ENCODE results near the gene ELOB. TPM values are rescaled to one million over a fixed set of nuclear protein-coding genes. Genes with fewer than 3 reads are reported as not detected.

ELOB gene
- total and polyA plus RNA-seq, 10 of the 15 experiments (the other 5 are each of a cell fraction or from before 2014, with no cell fraction given): 86.9 to 823 (median 263) TPM

- in situ Hi-C loops (cut with MboI) (no loop called here), intact Hi-C loops (cut with micrococcal nuclease; ENCODE audit: unreplicated experiment) (no loop called here)
- SMC1A ChIA-PET (ENCODE audit: uncharacterized antibody, unreplicated experiment): no interaction called here
- no peak overlapping the region for H3K9ac ChIP-seq (ENCODE audit: control insufficient read depth, insufficient read depth, low read length)
- peaks cover 38 to 57% of the 10 kb centered on the region in 2 experiments for H3K36me3 ChIP-seq (ENCODE audit: control insufficient read depth in 2 of 2, insufficient read depth in 2 of 2, low read length in 1 of 2)
- peaks cover 80% of the 10 kb centered on the region for H3K79me2 ChIP-seq (ENCODE audit: control insufficient read depth, insufficient read depth, low read length)
- peaks cover 6% of the 10 kb centered on the region; the same call in 1 of the 2 replicates for H3K4me1 ChIP-seq (ENCODE audit: control insufficient read depth, insufficient read depth, low read length)
- no peaks in the 10 kb centered on the region; the same call in 2 of the 3 replicates for H3K9me3 ChIP-seq (replicated peaks; ENCODE audit: control insufficient read depth, insufficient read depth, low read length)
- no peak overlapping the region for H3K27ac ChIP-seq (ENCODE audit: control insufficient read depth, insufficient read depth)
- BruUV-seq (replicated peaks): no TSS peak
- H4K20me1 ChIP-seq (ENCODE audit: control insufficient read depth, insufficient read depth): peaks cover 29% of the 10 kb centered on the region
- WGBS (ENCODE audit: insufficient coverage, insufficient replicate concordance, low lambda C conversion rate, missing lambda C conversion rate): 98% methylated on average over 11 of the region's 11 CpGs
- no peak overlapping the region for H3K4me3 ChIP-seq
- no peak for ATAC-seq
- peak; percentile 55 for TF ChIP-seq POLR2AphosphoS5 (IDR thresholded peaks at IDR 0.05; ENCODE audit: low read length)
- TF ChIP-seq CTCF (IDR thresholded peaks at IDR 0.05 in 2 of 3, conservative IDR thresholded peaks at IDR 0.05 in 1 of 3; ENCODE audit: control insufficient read depth in 2 of 3, extremely low read depth in 1 of 3, insufficient read depth in 1 of 3, low read depth in 3 of 3, low read length in 3 of 3): no peak
- TF ChIP-seq SUPT20H (IDR thresholded peaks at IDR 0.05; ENCODE audit: borderline replicate concordance, control insufficient read depth, low read depth, low read length): no peak
- peak; percentile 46; the same call in 1 of the 2 replicates for TF ChIP-seq POLR2A (IDR thresholded peaks at IDR 0.05; ENCODE audit: low read depth, low read length)
- POLR2A ChIA-PET: no interaction called here
- no peaks in the 10 kb centered on the region for H3K27me3 ChIP-seq (replicated peaks in 1 of 2; ENCODE audit: control insufficient read depth in 2 of 2, insufficient read depth in 2 of 2, low read length in 1 of 2)
- CTCF ChIA-PET: no interaction called here
- no peak overlapping the region for H3K4me2 ChIP-seq (ENCODE audit: control insufficient read depth, insufficient read depth)
- no peak overlapping the region for H2AFZ ChIP-seq (ENCODE audit: control insufficient read depth, low read depth, low read length)
- RAD21 ChIA-PET (ENCODE audit: unreplicated experiment): no interaction called here
- no peak for DNase-seq (ENCODE audit: low read depth, low spot score)
- FAIRE-seq: no peak
These were observed 19.7 kb downstream of the ELOB start for GRCh38 chr16:2757344-2757743.
